HG03139 (cell line): ENCODE measurements around the gene WAS.

Experiments
- ATAC-seq: cut with Tn5 transposase; IDR thresholded peaks from one replicate; pipeline ENCODE4 v1.9.1; 2021; ENCODE audit not compliant: unreplicated experiment

The WAS gene

DNA sequence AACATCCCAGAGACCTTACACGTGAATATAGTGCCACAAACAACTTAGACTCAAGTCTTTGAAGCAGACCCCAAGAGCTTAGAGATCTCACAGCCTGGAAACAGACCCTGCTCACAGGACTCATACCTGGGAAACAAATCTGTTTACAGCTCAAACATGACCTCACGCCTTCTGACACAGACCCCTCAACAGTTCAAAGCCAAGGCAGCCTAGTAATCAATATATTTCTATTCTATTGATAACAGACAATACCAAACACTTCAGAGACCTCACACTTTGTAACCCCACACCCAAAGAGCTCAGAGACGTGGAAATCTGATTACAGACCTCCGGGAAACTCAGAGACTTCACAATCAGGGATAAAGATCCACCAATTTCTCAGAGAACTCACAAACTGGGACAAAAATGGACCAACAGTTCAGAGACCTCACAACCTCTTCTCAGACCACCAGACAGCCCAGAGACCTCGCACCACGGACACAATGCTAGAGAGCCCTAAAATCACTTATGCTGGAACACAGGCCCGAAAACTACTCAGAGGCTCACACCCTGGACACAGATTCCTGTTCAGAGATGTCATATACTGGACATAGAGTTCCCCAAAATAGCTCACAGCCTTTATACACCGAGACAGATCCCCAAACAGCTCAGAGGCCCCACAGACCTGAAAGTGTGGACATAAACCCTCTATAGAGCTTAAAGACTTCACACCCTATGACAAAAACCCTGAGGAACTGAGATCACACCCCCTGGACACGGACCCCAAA is 27.7 kb downstream of the WAS start:
- no peak for ATAC-seq

DNA sequence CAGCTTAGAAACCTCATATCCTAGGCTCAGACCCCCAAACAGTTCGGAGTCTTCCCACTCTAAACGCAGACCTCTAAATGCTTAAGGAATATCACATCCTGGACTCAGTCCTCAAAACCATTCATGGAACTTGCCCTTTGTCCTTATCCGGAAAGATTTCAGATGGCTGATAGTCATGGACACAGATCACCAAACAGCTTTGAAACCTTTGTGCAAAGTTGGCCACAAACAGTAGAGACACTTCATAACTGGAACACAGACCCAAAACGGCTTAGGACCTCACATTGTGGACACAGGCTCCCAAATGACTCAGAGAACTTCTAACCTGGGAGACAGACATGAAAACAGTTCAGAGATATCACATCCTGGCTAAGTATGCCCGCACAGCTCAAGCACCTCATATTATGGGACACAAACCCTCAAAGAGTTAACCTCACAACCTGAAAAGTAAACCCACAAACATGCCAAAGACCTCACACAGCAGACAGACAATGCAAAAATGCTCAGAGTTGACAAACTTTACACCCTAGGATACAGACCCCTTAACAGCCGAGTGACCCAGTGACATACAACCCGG is 28.4 kb downstream of the WAS start:
- no peak for ATAC-seq

DNA sequence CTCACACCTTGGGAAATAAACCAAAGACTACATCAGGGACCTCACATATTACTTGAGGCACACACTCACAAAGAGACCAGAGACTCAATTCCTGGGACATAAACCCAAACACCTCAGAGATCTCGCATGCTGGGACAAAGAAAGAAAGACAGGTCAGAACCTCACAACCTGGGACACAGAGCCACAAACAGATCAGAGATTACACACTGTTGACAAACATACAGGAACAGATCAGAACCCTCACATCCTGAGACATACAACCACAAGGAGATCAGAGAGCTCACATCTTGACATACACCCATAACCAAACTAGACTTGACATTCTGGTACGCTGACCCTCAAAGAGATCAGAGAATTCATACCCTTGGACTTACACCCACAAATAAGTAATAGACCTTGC is 30.2 kb downstream of the WAS start:
- ATAC-seq: no peak

DNA sequence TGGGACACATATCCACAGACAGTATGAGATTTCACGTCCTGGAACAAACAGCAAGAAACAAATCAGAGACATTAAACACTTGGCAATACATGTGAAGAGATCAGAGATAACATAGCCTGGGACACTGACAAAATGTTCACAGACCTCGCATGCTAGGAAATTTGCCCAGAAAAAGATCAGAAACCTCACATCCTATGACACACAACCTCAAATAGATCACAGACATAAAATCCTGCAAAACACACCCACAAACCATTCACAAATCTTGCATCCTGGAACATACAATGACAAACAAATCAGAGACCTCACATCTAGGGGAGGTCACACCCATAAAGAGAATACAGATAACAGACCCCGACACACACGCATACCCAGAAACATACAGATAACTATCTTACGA is 31.0 kb downstream of the WAS start:
- no peak for ATAC-seq

DNA sequence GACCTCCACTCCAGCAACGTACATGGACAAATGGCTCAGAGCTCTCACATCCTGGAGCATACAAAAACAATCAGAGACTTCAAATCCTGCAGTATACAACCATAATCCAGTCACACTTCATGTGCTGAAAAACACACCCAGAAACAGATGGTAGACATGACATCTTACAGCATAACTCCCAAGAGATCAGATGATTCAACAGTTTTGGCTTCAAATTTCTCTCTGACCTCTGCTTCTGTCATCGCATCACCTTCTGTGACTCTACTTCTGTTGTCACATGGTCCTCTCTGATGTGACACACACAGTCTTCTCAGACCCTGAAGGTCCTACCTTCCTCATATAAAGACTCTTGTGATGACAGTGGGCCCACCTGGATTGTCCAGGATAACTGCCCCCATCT is 31.5 kb downstream of the WAS start:
- ATAC-seq: no peak

DNA sequence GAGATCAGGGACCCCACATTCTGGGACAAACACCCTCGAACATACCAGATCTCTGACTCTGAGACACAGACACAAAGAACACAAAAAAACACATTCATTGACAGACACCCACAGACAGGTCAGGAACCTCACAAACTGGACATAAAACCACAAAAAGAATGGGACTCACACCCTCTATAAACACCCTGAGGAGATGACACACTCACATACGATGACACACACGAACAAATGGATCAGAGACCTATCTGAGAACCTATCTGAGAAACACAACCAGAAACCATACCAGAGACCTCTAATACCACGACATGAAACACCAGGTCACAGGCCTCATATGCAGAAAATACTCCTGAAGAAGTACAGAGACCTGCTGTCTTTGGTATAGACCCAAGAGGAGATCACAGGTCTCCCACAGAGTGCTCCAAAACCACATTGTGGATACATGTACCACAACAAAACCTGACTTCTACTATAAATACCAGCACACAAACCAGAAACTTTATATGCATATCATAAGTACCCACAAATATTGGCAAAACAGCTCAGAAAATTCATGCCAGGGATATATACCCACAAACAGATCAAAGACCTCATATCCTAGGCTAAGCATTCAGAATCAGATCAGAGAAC is 32.4 kb downstream of the WAS start:
- ATAC-seq: no peak

DNA sequence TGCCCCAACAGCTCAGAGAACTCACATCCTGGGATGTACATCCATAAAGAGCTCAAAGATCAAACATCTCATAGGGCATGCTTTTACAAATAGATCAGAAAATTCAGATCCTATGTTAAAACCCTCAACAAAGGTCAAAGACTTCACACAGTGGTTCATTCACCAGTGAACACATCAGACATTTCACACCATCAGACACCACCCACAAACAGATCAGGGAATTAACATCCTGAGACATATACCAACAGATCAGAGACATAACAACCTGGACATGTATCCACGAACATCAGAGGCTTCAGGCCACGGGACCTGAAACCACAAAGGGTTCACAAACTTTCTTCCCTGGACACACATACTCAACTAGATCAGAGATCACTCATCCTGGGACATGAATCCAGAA is 36.4 kb downstream of the WAS start:
- ATAC-seq: no peak

DNA sequence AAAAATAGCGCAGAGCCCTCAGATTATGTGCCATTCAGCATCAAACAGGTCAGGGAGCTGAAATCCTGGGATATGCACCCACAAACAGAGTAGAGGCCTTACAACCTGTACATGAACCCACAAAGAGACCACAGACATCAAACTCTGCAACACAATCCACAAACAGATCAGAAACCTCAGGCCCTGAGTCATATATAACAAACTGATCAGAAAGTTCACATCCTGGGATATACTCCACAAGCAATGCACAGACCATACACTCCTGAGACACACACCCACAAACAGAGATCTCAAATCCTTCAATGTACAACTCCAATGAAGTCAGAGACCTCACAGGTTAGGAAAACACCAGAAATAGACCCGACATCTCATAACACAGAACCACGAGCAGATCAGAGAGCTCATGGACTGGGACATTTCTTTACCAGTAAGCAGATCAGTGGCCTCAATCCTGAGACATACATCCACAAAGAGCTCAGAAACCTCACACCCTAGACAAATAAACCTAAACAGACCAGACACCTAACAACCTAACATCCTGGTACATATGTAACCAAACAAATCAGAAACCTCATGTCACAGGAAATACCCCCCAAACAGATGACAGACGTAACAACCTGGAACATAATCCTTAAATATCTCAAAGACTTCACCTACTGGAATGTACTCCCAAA is 37.1 kb downstream of the WAS start:
- ATAC-seq: no peak

DNA sequence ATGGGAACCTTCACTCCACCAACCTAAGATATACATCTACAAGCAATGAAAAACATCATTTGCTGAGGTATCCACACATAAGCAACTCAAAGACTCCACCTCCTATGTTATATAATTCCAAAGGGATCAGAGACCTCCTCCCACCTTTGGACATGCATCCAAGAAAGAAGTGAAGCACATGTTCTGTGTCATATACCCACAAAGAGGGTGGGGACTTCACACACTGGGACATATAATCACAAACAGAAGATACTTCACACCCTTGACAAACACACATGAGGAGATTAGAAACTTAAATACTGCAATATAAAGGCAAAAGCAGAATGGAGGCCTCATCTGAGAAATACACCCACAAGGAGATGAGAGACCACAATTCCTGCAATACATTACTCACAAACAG is 38.3 kb downstream of the WAS start:
- no peak for ATAC-seq

DNA sequence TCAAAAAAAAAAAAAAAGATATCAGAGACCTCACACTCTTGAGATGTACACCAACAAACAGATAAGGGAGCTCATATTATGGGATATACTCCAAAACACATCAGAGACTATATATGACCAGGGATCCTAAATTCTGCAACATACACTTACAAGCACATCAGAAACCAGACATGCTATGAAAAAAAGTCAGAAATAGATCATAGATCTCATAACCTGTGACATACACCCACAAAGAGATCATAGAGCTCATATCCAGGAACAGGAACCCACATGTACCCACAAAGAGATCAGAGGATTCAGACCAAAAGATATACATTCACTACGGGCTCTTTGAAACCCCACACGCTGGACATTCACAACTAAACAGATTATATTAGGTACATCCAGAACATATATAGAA is 43.0 kb downstream of the WAS start:
- no peak for ATAC-seq

DNA sequence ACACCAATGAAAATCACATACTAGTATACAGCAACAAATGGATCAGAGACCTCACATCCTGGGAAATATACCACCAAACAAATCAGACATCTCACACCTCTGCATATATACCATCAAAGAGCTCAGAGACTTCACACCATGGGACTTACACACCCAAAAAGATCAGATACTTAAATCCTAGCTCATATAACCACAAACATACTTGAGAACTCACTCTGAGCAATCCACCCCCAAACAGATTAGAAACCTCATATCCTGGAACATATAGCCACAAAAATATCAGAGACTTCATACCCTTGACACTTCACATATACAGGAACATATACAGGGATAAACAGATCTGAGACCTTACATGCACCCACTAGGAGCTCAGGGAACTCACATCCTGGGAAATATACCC is 45.1 kb downstream of the WAS start:
- no peak for ATAC-seq

DNA sequence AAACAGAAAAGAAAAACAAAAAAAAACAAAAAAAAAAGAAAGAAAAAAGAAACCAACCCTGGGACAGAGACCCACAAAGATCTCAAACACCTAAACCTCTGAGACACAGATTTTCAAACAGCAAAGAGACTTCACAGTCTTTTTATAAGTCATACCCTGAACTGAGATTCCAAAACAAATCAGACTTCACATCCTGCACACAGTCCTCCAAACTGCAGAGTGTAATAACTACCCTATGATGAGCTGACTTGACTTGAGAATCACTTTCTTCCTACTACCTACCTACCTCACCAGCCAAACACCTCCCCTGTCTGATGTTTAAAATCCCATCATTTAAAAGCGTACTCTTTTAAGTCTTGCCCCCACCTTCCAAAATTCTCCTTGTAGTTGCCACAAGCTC is 52.7 kb downstream of the WAS start:
- no peak for ATAC-seq

DNA sequence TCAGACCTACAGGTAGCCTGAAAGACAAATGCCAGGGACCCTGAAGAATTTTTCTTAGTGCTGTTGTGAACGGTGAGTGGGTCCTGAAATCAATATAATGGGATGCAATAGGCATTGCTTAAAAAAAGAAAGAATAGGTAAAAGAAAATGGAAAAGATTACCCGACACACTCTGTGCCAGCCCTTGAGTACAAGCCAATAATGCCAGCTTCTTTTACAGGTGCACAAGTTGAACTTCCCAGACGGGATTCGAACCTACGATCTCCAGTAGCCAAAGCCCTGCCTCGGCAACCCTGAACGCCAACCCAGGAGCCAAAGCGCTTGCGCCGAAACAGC is 53.2 kb downstream of the WAS start:
- ATAC-seq: no peak

DNA sequence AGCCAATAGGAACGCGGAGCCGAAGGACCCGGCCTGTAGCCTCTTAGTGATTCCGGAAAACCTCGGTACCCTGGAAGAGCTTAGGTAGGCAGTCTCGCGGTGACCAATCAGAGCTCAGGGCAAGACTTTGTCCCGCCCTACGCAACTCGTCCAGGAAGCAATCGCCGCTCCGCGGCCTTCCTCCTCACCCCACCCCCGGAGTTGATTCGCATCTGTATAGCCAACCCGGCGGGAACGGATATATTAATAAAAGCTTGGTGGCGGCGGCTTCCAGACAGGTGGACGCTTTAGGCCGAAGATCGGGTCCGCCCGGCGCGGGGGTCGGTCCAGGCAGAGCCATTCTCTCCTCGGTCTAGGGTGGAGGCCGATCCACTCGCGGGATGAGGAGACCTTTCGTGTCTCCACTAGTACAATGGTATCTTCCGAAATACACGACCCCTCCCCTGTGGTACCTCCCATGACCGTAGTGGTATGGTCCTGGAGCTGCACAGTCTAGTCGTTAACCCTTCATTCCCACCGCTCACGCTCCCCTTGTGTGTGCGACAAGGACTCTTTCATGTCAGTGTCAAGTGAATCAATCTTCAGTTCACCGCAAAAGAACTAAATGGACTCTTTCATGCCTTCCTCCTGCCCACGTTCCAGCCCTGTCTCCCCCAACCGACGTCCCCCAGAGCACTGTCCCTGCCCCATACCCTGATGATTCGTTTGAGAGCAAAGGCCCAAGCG is 53.8 kb downstream of the WAS start:
- ATAC-seq: peak; percentile 95

DNA sequence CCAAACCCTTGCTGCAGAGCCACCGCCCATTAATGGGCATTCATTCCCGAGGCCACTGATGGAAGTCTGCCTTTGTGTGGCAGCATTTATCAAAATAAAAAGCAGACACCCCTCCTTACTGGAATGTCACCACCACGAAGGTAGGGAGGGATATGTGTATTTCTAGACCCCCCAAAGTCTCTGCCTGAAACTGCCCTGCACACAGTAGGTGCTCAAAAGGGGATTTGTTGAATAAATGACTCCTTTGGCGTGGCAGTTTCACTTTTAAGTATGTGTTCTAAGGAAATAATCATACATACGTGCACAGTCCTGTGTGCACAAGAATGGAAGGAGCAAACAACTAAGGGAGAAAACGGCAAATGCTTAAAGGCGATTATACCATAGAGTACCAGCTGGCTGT is 54.3 kb downstream of the WAS start:
- no peak for ATAC-seq
